Stimulated activated CD4-positive, alpha-beta T cell treated with anti-CD3 and anti-CD28 coated beads, Interleukin-12 subunit alpha, Interleukin-12 subunit beta, amount 100 ng/mL, for 4 hours (primary cell): ENCODE measurements around the gene CHRNB4.
"Not testable (repeated sequence)": the region's sequence is repeated elsewhere in the genome, so short reads cannot be mapped to it uniquely, and the experiment has no call there.

ENCODE experiments used
- DNase-seq: peaks from one replicate; pipeline ENCODE4 v3.0.0-alpha.2; 2020

The CHRNB4 gene, protein sequence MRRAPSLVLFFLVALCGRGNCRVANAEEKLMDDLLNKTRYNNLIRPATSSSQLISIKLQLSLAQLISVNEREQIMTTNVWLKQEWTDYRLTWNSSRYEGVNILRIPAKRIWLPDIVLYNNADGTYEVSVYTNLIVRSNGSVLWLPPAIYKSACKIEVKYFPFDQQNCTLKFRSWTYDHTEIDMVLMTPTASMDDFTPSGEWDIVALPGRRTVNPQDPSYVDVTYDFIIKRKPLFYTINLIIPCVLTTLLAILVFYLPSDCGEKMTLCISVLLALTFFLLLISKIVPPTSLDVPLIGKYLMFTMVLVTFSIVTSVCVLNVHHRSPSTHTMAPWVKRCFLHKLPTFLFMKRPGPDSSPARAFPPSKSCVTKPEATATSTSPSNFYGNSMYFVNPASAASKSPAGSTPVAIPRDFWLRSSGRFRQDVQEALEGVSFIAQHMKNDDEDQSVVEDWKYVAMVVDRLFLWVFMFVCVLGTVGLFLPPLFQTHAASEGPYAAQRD

DNA sequence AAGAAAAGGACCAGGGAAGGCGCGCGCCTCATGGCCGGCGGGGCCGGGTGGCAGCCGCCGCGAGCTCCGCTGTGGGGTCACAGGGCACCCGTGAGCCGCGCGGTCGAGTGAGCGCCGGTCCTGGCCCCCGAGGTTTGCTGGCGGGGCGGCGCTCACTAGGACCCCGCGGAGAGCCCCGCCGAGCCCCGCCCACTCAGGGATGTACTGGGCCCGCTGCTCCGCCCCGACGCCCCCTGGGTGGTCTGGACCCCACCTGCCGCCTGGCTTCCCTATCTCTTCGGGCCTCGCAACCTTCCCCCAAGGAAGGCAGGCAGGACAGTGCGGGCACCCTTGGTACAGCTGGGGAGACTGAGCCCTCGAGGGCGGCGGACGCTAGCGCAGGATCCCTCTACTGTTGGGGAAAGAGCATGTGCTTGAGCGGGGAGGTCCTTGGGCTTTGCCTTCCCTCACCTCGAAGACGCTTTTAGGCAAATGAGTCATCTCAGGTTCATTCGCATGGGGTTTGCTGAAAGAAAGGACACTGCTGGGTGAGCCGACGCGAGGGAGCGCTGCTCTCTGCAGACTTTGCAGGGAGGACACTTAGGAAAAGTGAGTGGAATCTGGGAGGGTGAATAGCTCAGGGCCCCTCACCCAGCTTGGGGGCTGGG, at the start of gene CHRNB4:
TSS of gene CHRNB4 (minus strand) at position 109 of the 647 bp plus-strand sequence. CDS start at position 32, 77 bp downstream.
- no peak for DNase-seq

DNA sequence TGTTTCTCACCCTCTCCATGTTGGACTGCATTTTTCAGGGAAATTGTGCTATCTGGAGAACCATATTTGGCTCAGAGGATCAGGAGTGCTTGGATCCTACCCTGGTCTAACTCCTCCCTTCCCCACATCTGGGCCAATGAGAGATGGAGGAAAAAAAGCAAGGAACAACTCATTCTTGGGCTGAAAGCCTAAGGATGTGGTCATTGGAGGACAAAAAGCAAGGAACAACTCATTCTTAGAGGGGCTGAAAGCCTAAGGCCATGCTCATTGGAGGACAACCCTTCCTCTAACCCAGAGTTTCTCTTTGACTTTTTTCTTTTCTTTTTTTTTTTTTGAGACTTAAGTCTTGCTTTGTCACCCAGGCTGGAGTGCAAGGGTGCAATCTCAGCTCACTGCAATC, 48.6 kb upstream of the CHRNB4 start:
- DNase-seq: no peak

DNA sequence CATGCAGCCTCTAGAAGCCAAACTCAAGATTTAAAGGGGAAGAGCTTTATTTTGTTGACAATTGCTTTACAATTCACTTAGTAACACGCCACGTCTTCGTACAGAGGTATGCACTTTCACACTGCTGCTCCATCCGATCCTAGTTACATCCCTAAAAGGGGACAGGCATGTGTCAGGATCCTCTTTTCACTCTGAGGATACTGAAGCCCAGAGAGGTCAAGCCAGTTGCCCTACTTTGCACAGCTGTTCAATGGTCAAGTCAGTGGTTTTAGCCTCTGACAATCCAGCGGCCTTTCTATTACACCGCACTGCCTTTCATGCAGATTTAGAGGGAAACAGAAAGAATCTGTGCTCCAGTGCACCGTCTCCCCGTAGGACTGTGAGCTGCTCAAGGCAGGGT, 44.9 kb upstream of the CHRNB4 start:
- no peak for DNase-seq

DNA sequence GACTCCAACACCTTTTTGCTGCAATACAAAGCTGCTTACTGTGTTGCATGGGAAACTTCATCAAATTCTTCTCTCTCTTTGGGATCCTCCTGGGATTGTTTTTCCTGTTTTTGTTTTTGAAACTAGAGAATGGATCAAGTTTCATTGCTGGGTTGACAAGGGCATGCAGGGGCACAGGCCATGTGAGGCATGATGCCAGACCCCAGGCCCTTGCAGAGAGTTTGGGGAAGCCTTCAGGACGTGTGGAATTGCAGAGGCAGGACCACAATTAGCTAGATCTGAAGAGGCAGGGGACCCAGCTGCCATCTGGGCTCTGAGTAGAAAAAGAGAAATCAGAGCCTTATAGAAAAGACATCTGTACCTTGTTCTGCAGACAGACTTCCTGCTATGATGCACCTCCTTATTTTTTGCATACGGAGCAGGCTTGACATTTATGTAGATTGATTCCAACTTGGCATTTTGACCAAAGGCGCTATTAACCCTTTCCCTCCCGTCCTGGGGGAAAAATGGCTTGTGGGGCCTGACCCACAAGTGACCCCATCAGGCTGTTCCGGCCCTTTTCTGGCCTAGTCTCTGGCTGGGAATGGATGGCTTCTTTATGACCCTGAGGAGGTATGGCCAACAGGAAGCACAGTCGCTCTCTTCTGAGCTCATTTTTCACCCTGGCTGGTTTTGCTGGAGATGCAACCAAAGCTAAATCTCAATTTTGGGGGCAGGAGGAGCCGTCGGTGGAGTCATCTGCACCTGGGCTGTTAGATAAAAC, 44.3 kb upstream of the CHRNB4 start:
- DNase-seq: no peak

DNA sequence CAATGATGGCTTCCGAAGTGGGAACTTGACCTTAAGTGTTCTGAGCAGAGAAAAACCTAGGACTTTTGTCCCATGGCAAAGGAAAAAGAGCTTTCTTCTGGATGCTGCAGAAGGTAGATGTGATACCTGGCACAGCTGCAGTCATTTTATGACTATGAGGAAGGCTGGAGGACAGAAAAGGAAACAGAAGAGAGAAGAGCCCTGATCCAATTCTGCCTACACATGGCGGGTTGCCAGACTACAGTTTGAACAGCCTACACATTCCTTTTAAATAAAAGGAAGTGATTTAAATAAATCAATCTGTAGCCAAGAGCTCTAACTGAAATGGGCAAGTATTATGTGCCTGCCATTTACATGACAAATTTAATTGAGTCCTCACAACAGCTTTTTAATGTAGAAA, 43.6 kb upstream of the CHRNB4 start:
- no peak for DNase-seq

DNA sequence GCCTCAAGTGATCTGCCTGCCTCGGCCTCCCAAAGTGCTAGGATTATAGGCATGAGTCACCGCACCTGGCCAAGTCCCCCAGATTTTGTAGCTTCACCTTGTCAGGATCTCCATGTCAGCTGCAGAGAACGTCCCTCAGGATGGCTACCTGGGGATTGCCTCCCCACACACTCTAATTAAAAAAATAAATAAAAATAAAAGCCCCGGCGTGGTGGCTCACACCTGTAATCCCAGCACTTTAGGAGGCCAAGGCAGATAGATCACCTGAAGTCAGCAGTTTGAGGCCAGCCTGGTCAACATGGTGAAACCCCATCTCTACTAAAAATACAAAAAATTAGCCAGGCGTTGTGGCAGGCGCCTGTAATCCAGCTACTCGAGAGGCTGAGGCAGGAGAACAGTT, 42.6 kb upstream of the CHRNB4 start:
- DNase-seq: not testable (repeated sequence)

DNA sequence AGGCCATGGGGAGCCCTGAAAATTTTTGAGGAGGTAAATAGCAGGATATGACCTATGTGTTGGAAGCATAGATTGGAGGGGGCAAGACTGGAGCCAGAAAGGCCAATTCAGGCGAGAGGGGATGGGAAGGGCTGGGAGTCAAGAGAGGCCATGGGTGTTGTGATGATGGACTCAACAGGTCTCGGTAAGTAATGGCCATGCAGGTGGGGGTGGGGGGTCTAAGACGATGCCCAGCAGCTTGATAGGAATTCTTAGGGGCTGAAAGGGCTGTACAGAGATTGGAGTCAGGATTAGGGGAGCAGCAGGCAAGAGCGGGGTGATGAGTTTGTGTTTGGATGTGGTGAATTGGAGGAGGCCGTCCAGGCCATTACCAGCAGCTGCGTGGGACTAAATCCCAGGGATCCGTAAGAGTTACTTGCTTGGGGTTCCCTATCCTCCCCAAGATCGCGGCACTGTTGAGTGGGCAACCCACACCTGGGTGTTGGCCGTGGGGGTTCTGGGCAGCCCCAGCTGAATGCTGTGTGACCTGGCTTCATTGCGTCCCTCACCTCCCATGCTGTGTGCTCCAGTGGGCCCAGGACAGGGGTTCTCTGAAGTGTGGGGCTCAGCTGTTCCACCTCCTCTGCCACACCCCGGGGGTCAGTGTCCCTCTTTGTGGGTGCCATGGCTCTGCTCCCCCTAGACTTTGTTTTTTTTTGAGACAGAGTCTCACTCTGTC, 41.8 kb upstream of the CHRNB4 start:
- no peak for DNase-seq

DNA sequence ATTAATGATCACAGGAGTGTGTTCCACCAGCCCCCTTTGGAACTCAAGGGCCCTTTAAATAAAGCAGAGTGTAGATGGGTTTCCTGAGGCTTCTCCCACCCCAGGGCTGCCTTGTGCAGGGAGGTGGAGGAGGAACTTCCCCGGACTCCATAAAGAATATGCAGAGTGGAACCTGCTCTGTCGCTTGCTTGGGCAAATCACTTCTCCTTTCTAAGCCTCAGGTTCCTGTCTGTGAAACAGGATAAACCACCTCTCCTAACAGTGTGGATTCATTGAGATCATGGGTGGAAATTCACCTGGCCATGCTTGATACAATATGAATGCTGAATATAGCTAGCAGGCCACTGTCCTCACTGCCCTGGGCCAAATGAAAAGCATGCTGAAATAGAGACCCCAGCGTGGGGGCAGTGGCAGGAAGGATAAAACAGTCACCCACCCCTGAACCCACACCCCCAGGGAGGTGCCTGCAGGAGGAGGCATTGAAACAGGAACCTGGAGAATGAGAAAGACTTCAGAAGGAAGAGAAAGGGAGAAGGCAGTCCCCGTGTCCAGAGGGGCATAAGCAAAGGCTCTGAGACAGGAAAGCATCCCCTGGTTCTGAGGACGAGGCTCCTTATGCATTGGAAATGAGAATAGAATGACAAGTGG, 41.1 kb upstream of the CHRNB4 start:
- DNase-seq: no peak

DNA sequence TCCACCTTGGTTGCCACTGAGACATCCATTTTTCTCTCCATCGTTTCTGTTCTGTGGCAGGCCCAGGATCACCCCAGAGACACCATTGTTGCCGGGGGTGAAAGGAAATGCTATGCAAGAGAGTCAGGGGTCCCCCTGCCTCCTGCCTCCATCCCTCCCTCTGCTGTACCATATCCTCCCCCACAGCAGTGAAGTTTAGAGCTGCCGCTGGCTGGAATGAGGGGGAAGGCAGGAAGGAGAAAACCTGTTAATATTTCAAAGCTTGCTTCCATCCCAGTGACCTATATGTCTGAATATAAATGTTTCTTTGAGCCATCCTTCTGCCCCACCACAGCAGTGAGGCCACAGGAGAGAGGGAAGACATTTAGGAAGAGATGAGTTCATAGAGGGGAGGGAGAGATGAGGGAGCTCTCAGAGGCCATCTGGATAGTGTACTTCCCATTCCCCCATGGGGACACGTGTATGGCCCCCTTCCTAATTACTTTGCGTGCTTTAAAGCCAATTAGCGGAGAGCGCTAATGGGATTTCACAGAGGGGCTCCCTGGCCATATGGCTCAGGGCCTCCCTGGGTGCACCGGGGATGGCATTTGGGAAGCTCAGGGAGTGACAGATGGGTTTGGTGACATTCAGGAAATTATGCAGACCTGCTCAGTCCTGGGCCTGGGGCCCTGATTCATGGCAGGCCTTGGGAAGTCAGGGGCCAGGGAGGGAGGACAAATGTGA, 40.4 kb upstream of the CHRNB4 start:
- DNase-seq: no peak

DNA sequence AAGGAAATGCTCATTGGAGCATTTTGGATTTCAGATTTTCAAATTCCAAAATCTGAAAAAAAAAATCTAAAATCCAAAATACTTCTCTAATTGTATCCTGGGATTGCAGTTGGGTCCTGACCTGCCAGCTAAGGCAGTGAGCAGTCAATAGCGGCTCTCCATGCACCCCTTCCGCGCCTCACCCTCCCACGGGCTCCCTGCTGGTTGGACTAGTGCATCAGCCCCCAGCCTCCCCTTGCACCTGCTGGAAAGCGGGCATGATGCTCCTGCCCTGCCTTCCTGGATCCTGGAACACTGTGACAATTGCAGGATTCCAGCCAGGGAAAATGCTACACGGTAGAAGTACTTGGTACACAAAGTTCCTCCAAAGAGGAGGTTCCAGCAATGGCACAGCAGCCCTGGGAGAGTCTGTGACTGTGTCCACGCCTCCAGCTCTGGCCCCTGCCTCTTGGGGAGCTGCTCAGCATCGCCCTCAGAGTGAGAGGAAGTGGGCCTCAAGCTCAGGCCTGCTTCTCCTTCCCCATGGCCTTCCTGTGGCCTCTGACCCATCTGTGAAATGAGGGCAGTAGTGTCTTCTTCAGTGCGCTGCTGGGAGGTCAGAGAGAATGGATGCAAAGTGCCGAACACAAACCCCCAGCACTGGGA, 39.5 kb upstream of the CHRNB4 start:
- DNase-seq: no peak

DNA sequence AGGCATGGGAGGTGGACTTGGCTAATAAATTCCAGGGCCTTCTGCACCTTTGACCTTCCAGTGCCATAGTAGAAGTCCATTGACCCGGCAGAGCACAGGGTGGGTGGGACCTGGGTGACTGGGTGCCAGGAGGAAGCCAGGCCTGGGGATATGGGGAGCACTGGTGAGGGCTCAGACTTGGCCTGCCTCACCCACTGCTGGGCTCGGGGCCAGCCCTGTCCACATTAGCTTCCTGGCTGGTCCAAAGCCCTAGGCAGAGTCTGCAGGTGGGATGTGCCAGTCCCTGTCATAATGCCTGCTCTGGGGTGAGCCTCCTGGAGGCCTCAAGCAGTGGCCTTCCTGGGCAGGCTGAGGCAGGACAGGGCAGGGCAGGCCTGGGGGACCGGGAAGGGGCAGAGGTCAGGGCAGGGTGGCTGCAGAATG, 38.1 kb upstream of the CHRNB4 start:
- no peak for DNase-seq

DNA sequence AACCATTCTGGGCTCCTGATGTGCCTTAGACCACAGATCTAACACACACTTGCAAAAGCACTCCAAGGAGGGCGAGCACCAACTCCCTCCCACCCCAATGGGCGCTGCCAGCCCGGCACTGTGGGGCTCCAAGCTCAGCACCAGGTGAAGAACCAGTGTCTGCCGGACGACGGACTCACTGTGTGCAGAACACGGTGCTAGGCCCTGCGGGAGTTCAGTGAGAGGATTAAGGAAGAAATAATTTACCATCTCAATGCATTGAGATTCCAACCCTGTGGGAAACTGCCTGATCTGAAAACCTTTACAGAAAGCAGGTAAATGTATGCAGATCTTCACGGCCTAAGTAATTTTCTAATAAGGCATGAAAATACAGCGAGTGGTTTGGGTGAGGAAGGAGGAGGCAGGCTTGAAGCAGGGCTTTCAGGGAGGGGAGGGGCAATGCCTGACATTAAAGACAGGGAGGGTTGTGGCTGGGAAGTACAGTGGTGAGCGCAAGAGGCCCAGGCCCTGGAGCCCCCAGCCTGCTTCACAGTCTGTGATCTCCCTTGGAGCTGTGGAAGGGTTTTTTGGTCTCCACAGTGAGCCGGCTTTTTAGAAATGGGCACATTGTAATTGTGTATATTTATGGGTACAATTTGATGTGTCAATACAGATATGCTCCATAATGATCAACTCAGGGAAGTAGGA, 35.6 kb upstream of the CHRNB4 start:
- DNase-seq: no peak

DNA sequence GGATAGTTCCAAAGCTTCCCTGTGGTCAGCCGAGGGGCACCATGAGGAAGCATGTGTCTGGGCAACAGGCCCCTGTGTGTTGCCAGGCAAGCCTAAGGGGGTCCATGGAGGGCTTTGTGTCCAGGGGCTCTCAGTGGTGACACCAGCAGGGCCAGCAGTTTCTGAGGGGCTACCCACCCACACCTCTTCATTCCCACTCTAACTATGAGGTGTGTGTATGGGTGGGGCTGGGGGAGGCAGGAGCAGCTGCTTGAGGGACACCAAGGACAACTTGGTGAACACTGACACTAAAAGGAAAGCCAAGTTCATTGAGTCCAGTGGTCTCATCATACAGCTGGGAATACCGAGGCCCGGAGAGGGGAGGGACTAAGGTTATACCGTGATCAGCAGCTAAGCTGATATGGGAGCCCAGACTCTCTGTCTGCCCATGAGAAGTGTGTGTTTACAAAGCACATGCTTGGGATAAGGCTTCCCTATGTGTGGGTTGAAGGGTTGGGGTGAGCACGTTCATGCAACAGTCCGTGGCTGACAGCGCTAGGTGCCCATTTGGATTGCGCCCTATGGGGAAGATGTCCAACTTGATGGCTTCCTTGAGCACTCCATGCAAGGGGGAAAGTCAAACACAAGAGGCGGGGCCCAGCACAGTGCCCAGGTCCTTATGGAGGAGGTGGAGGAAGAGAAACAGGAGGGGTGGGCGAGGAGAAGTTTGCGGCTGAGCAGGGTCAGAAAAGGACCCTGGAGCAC, 34.8 kb upstream of the CHRNB4 start:
- DNase-seq: no peak

DNA sequence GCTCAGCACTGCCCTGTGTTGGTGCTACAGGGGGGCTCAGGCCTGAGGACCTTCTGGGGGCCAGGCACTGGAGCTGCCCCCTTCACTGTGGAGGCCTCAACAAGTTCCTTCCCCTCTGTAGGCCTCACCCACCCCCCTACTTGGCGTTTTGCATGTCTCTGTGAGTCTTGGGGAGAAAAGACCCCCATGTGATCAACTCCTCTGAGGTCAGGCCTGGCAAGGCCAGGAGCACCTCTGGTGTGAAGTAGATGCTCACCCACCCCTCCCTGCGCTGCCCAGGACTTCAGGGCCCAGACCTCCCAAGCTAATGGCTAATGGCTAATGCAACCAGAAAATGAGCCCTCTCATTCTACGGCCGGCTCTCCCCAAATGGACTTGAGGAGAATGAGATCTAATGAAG, 34.2 kb upstream of the CHRNB4 start:
- DNase-seq: no peak

DNA sequence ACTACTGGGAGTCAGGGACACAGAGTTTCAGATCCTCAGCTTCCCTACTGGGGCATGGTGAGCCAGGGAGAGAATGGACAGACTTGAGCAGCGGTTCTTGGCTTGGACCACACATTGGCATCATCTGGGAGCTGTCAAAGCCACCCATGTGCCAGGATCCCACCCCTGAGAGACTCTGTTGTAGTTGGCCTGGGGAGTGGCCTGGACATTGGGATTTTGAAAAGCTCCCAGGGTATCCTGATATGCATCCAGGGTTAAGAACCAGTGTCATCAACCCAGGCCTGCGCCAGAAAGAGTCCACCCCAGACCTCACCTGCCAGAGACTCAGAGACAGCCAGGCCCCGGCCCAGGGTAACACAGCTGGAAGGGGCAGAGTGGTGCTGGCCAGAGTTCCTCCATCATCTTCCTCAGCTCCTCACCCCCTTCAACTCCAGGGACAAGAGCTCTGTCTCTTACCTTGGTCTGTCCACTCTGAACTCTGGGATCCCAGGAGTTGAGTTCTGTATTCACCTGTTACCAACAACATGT, 33.0 kb upstream of the CHRNB4 start:
- no peak for DNase-seq

DNA sequence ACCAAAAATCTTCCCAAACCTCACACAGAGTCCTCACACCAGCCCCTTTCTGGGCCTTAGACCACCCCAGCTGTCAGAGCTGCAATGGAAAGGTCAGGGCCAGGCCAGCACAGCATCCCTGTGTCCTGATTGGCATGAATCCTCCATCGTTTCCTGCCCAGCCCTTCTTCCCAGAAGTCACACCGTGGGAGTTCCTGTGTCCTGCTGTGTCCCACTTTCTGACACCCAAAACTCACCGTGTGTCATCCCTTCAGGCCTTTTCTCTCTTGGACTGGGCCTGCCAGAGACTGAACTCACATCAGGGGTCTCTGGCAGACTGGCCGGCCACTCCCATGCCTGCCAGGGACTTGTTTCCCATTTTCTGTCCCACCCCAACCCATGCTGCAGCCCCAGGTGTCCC, 32.5 kb upstream of the CHRNB4 start:
- DNase-seq: no peak

DNA sequence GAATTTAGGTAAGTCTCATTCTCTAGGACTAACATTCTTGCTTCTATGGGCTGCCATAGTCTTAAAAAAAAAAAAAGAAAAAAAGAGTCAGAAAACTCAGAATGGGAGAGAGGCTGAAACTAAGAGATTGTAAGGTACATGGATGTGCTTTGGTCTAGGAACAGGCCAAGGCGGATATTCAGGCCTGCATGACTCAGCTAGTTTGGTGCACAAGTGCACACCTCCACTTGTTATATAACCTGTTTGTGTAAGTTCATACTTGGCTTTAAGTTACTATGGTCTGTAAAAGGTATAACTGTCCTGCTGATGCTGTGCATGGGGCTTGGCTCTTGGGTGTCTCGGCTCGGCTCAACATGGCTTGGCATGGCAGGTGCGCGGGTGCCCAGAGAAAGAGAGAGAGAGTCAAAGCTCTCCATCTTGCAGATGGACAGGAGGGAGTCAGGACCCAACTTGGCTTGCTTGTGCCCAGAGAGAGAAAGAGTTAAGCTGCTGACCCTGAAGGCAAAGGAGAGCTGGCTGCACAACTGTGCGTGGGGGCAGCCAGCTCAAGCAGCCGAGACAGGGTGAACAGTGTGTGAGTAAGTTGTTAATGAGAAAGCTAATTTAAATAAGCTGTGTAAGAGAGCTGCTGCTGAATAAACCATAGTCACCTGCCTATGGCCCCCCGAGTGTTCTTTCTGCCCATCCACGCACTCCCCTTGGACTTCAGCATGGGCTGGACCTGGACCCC, 31.4 kb upstream of the CHRNB4 start:
- no peak for DNase-seq

DNA sequence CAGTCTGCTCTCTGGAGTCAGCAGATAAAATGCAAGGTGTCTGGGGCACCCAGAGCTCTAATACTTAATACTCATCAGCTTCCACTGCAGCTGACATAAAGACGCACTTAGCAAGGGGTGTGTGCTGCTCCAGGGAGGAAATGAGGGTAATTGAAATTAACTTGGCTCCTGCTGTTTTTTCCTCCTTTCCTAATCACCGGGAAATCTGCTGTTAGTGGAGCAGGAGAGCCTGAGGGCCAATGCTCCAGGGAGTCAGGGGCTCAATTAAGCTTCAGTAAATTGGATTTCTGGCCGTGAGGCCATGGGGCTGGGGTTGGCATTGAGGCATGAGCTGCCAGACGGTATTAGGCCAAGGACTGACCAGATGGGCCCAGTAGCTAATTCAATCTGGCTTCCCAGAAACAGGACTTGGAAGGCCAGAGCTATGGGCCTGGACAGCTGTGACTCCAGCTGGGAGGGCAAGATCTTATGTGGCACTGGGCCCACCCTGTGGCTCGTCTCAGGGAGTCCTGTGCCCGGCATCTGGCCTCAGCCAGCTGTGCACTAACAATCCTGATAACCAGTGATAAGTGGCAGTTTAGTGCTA, 30.7 kb upstream of the CHRNB4 start:
- DNase-seq: no peak
